ENCODE data around the gene FLT3.
"Not testable (repeated sequence)": the region's sequence is repeated elsewhere in the genome, so short reads cannot be mapped to it uniquely, and the experiment has no call there.

The FLT3 gene

GRCh38 chr13:28092431-28092830, 7.9 kb downstream of the FLT3 start:
- H3K27me3 ChIP-seq (ENCODE audit: control insufficient read depth, insufficient read depth, low read length): no peaks in the 10 kb centered on the region
- H3K27ac ChIP-seq (ENCODE audit: low read depth, low read length): no peak overlapping the region
- H3K4me3 ChIP-seq (ENCODE audit: low read length): no peak overlapping the region
- no peaks in the 10 kb centered on the region for H3K36me3 ChIP-seq (ENCODE audit: control insufficient read depth, insufficient read depth, low read length)
- no peaks in the 10 kb centered on the region for H3K4me1 ChIP-seq (ENCODE audit: control insufficient read depth, insufficient read depth, low read length)
- no peak overlapping the region for H3K9ac ChIP-seq (ENCODE audit: low read length)

GRCh38 chr13:28089065-28089464, 11.3 kb downstream of the FLT3 start:
- no peaks in the 10 kb centered on the region for H3K4me1 ChIP-seq (ENCODE audit: control insufficient read depth, insufficient read depth, low read length)
- H3K27me3 ChIP-seq (ENCODE audit: control insufficient read depth, insufficient read depth, low read length): no peaks in the 10 kb centered on the region
- H3K9ac ChIP-seq (ENCODE audit: low read length): no peak overlapping the region
- no peak overlapping the region for H3K4me3 ChIP-seq (ENCODE audit: low read length)
- H3K27ac ChIP-seq (ENCODE audit: low read depth, low read length): no peak overlapping the region
- no peaks in the 10 kb centered on the region for H3K36me3 ChIP-seq (ENCODE audit: control insufficient read depth, insufficient read depth, low read length)

GRCh38 chr13:28077820-28078219, 22.6 kb downstream of the FLT3 start:
- not testable (repeated sequence) for H3K4me3 ChIP-seq (ENCODE audit: low read length); H3K4me1 ChIP-seq (ENCODE audit: control insufficient read depth, insufficient read depth, low read length); H3K27ac ChIP-seq (ENCODE audit: low read depth, low read length); H3K36me3 ChIP-seq (ENCODE audit: control insufficient read depth, insufficient read depth, low read length); H3K27me3 ChIP-seq (ENCODE audit: control insufficient read depth, insufficient read depth, low read length); H3K9ac ChIP-seq (ENCODE audit: low read length)

GRCh38 chr13:28077231-28077630, 23.1 kb downstream of the FLT3 start:
- Histone ChIP-seq H3K27me3 (ENCODE audit: control insufficient read depth, insufficient read depth, low read length) (no peaks in the 10 kb centered on the region), H3K36me3 (ENCODE audit: control insufficient read depth, insufficient read depth, low read length) (no peaks in the 10 kb centered on the region), H3K4me3 (ENCODE audit: low read length) (no peak overlapping the region), H3K9ac (ENCODE audit: low read length) (no peak overlapping the region), H3K27ac (ENCODE audit: low read depth, low read length) (no peak overlapping the region), H3K4me1 (ENCODE audit: control insufficient read depth, insufficient read depth, low read length) (no peaks in the 10 kb centered on the region)

DNA sequence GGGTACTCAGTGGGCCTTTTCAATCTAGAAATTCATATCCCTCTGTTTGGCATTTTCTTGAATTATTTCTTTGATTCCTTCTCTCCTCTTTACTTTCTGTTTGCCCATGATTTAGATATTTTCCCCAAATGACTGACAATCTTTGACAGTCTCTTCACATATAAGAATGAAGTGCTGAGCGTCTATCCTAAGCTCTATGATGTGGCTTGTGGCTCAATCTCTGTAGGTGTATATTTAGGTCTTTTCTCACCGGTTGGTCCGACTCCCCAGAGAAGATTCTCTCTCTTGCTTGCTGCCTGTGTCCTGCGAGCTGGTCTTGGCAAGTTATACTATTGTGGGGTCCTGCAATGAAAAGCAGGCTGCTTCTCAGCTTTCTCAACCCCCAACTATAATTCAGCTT, 29.0 kb downstream of the FLT3 start:
- Histone ChIP-seq H3K4me1 (ENCODE audit: control insufficient read depth, insufficient read depth, low read length) (no peaks in the 10 kb centered on the region), H3K9ac (ENCODE audit: low read length) (no peak overlapping the region), H3K27ac (ENCODE audit: low read depth, low read length) (no peak overlapping the region), H3K4me3 (ENCODE audit: low read length) (no peak overlapping the region), H3K27me3 (ENCODE audit: control insufficient read depth, insufficient read depth, low read length) (no peaks in the 10 kb centered on the region), H3K36me3 (ENCODE audit: control insufficient read depth, insufficient read depth, low read length) (no peaks in the 10 kb centered on the region)

- no peaks in the 10 kb centered on the region for H3K27me3 ChIP-seq (ENCODE audit: control insufficient read depth, insufficient read depth, low read length)
Measured at GRCh38 chr13:28067491-28067890, 32.9 kb downstream of the FLT3 start.

DNA sequence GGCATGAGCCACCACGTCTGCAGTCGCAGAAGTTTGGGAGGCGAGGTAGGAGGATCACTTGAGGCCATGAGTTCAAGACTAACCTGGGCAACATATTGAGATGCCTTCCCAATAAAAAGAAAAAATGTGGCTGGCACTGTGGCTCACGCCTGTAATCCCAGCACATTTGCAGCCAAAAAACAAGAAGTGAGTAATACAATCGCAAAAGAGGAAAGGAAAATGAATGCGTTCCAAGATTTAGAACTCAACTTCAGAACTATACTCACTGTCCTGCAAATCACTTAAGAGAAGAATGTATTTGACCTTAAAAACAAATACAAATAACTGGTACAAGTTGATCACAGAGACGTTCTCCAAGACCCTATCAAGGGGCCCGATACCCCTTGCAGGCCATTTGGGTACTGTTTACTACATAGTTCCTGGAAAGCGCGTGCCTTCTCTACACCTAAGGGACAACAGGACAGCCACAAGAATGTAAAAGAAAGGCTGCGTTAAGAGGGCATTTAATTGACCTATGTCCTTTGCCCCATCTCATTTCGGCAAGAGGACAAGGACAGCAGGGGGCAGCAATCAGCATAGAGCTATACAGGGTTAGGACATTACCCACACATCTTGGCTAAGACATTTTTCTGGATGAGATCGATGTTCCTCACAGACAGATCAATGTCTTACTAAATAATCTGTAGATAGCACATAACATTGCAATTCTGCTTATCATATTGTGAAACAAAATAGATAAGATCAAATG, 41.3 kb downstream of the FLT3 start:
- Histone ChIP-seq H3K27ac (ENCODE audit: low read depth, low read length) (no peak overlapping the region), H3K27me3 (ENCODE audit: control insufficient read depth, insufficient read depth, low read length) (no peaks in the 10 kb centered on the region), H3K4me3 (ENCODE audit: low read length) (no peak overlapping the region), H3K4me1 (ENCODE audit: control insufficient read depth, insufficient read depth, low read length) (no peaks in the 10 kb centered on the region), H3K9ac (ENCODE audit: low read length) (no peak overlapping the region), H3K36me3 (ENCODE audit: control insufficient read depth, insufficient read depth, low read length) (no peaks in the 10 kb centered on the region)

More at GRCh38 chr13:28067491-28067890, 32.9 kb downstream of the FLT3 start:
- no peaks in the 10 kb centered on the region for H3K36me3 ChIP-seq (ENCODE audit: control insufficient read depth, insufficient read depth, low read length)
- no peaks in the 10 kb centered on the region for H3K4me1 ChIP-seq (ENCODE audit: control insufficient read depth, insufficient read depth, low read length)
- no peak overlapping the region for H3K4me3 ChIP-seq (ENCODE audit: low read length)
- H3K9ac ChIP-seq (ENCODE audit: low read length): no peak overlapping the region
- H3K27ac ChIP-seq (ENCODE audit: low read depth, low read length): no peak overlapping the region

- Histone ChIP-seq H3K4me3 (ENCODE audit: low read length) (no peak overlapping the region), H3K36me3 (ENCODE audit: control insufficient read depth, insufficient read depth, low read length) (no peaks in the 10 kb centered on the region), H3K27ac (ENCODE audit: low read depth, low read length) (no peak overlapping the region), H3K4me1 (ENCODE audit: control insufficient read depth, insufficient read depth, low read length) (no peaks in the 10 kb centered on the region), H3K27me3 (ENCODE audit: control insufficient read depth, insufficient read depth, low read length) (no peaks in the 10 kb centered on the region), H3K9ac (ENCODE audit: low read length) (no peak overlapping the region)
Measured at GRCh38 chr13:28056970-28057712, 43.2 kb downstream of the FLT3 start.

DNA sequence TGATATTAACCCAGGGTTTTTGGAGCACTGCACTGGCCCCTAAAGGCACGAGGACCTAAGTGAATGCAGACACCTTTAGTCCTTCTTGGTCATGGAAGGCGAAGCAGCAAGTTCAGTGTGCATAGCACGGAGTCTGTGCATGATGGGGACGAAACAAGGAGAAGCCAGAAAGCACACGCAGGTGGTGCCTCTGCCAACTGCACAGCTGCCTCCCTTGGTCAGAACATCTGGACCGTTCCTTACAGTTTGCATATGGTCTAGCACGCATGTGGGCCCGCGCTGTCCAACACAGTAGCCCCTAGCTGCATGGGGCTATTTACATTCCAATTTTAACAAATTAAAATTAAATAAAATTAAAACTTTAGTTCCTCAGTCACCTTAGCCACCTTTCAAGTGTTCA, 44.0 kb downstream of the FLT3 start:
- no peak overlapping the region for H3K9ac ChIP-seq (ENCODE audit: low read length)
- H3K36me3 ChIP-seq (ENCODE audit: control insufficient read depth, insufficient read depth, low read length): no peaks in the 10 kb centered on the region
- H3K4me1 ChIP-seq (ENCODE audit: control insufficient read depth, insufficient read depth, low read length): no peaks in the 10 kb centered on the region
- no peak overlapping the region for H3K4me3 ChIP-seq (ENCODE audit: low read length)
- no peak overlapping the region for H3K27ac ChIP-seq (ENCODE audit: low read depth, low read length)
- no peaks in the 10 kb centered on the region for H3K27me3 ChIP-seq (ENCODE audit: control insufficient read depth, insufficient read depth, low read length)

DNA sequence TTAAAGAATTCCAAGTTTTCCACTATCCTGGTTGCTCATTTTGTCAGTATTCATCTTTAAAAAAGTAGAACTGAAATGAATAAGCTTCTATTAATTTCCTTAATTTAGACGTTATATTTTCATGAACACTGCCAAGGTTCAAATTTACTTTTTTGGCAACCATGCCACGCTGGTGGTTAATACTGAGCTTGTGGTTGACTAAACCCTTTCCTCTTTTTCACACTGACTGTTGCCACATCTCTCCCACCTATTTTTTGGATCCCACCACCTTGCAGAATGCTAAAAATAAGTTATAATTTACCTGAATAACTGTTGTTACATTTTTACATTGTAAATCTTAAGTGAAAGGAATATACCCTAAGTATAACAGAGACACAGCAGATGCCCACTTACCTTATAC, 45.0 kb downstream of the FLT3 start:
- Histone ChIP-seq H3K9ac (ENCODE audit: low read length) (no peak overlapping the region), H3K36me3 (ENCODE audit: control insufficient read depth, insufficient read depth, low read length) (no peaks in the 10 kb centered on the region), H3K4me1 (ENCODE audit: control insufficient read depth, insufficient read depth, low read length) (no peaks in the 10 kb centered on the region), H3K4me3 (ENCODE audit: low read length) (no peak overlapping the region), H3K27ac (ENCODE audit: low read depth, low read length) (no peak overlapping the region), H3K27me3 (ENCODE audit: control insufficient read depth, insufficient read depth, low read length) (no peaks in the 10 kb centered on the region)

GRCh38 chr13:28052945-28053344, 47.4 kb downstream of the FLT3 start:
- H3K4me1 ChIP-seq (ENCODE audit: control insufficient read depth, insufficient read depth, low read length): no peaks in the 10 kb centered on the region
- H3K27ac ChIP-seq (ENCODE audit: low read depth, low read length): no peak overlapping the region

DNA sequence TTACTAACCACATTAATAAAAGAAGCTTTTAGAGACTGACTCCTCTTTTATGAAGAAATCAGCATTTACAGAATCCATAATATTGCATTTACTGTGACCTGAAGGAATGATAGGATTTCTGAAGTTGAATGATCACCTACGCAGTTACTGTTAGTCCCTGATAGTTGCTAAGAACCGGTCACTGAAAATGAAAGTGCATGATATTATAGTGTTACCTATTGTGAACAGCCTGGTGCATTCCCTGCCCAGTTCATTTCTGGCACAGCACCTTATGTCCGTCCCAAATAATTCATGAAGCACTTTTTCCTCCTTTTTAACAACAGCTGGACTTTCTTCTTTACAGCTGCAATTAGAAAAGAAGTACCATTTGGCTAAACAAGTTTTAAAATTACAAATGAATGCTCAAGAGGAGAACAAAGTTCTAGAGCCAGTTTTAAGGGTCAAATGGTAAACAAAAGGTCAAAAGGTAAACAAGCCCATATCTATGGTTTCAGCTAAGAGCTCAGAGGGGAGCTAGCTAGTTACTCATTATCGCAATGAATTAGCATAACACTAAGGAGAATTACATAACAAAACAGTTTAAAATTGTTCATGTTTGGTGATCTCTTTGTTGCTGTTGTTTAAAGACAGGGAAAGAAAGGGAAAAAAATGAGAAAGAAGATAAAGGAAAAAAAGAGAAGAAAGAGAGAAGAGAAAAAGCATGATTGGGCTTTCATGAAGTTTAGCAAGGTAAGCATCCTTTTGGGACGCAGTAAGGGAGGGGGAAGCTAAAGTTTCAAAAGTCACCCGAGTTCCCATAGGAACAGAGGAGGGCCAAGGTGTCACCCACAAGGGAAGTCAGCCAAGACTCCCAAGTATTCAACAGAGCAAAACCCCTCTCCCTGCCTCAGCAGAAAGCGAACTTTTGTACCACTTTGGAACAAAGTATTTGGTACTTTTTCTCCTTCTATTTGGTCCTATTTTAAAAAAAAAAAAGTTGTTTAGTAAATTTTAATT, 50.2 kb downstream of the FLT3 start:
- Histone ChIP-seq H3K27ac (ENCODE audit: low read depth, low read length) (no peak overlapping the region), H3K9ac (ENCODE audit: low read length) (no peak overlapping the region), H3K36me3 (ENCODE audit: control insufficient read depth, insufficient read depth, low read length) (no peaks in the 10 kb centered on the region), H3K4me3 (ENCODE audit: low read length) (no peak overlapping the region), H3K4me1 (ENCODE audit: control insufficient read depth, insufficient read depth, low read length) (no peaks in the 10 kb centered on the region), H3K27me3 (ENCODE audit: control insufficient read depth, insufficient read depth, low read length) (no peaks in the 10 kb centered on the region)

More at GRCh38 chr13:28052945-28053344, 47.4 kb downstream of the FLT3 start:
- no peaks in the 10 kb centered on the region for H3K27me3 ChIP-seq (ENCODE audit: control insufficient read depth, insufficient read depth, low read length)
- no peaks in the 10 kb centered on the region for H3K36me3 ChIP-seq (ENCODE audit: control insufficient read depth, insufficient read depth, low read length)
- H3K9ac ChIP-seq (ENCODE audit: low read length): no peak overlapping the region
- no peak overlapping the region for H3K4me3 ChIP-seq (ENCODE audit: low read length)
